Esophagus squamous epithelium (tissue), 4 donors: ENCODE results near the gene MORN3.

Experiments
- CTCF ChIP-seq, 6 experiments: fragments of 450-650 bp in 4 of 6; fragments of 200-600 bp in 2 of 6; sonication (generic) in 2 of 6; IDR thresholded peaks; one replicate each; pipeline ENCODE4 v1.5.1; 2016 to 2019; ENCODE audit warnings: antibody characterized with exemption in 6 of 6, mild to moderate bottlenecking in 4 of 6, moderate library complexity in 4 of 6
- POLR2A ChIP-seq, 4 donors: fragments of 450-650 bp; IDR thresholded peaks; one replicate each; pipeline ENCODE4 v1.6.1; 2017; ENCODE audit warnings: antibody characterized with exemption in 4 of 4, mild to moderate bottlenecking in 4 of 4, moderate library complexity in 3 of 4

- TF ChIP-seq CTCF (IDR thresholded peaks at IDR 0.05), result no peak
- no peak for TF ChIP-seq POLR2A (IDR thresholded peaks at IDR 0.05)
Measured at GRCh38 chr12:121620333-121620891, 49.0 kb downstream of the MORN3 start.
